IMR-90 (cell line): Measurements from ENCODE around the gene CDH7. TPM values are rescaled to one million over a fixed set of nuclear protein-coding genes. Genes with fewer than 3 reads are reported as not detected.

Experiments used
- ATAC-seq: fragments of 200-7000 bp; cut with Tn5 transposase; 2 replicates; pipeline ENCODE4 v1.9.1; 2020; ENCODE audit warnings: low read depth, mild to moderate bottlenecking, moderate library complexity
- BruUV-seq: library from RNA; stranded (reverse); fragments of 400-500 nt; replicated peaks from 2 replicates; lab custom pipeline; 2021; lab: Mats Ljungman, UMichigan
- CTCF ChIA-PET: fragments of 300-600 bp; formaldehyde crosslinking; extraction: SDS; loops from one replicate; lab custom pipeline; 2021; ENCODE audit warnings: antibody characterized with exemption; lab: Yijun Ruan, JAX
- POLR2A ChIA-PET: fragments of 300-600 bp; sonication (Branson Sonifier 250); formaldehyde crosslinking; loops from one replicate; lab custom pipeline; 2022; ENCODE audit warnings: antibody characterized with exemption; ENCODE audit not compliant: unreplicated experiment; lab: Charles Lee
- DNase-seq: peaks from one replicate; pipeline ENCODE4 v3.0.0; 2013
- H2AFZ ChIP-seq: replicated peaks from 2 replicates; pipeline ENCODE3; 2013; ENCODE audit warnings: low read length, mild to moderate bottlenecking; ENCODE audit not compliant: poor library complexity
- H2AK5ac ChIP-seq: 2 replicates; pipeline ENCODE4 v1.6.1; 2013; ENCODE audit warnings: low read depth, low read length, inconsistent platforms
- H2AK9ac ChIP-seq: replicated peaks from 2 replicates; pipeline ENCODE3; 2013; ENCODE audit warnings: mild to moderate bottlenecking, low read depth, low read length, moderate library complexity; ENCODE audit not compliant: poor library complexity
- H2BK120ac ChIP-seq: 2 replicates; pipeline ENCODE4 v1.6.1; 2013; ENCODE audit warnings: low read depth, low read length, inconsistent platforms
- H2BK15ac ChIP-seq: 3 replicates; pipeline ENCODE4 v1.6.1; 2013; ENCODE audit warnings: low read depth, low read length, inconsistent platforms
- H2BK20ac ChIP-seq: 2 replicates; pipeline ENCODE4 v1.6.1; 2013; ENCODE audit warnings: low read depth, mild to moderate bottlenecking, inconsistent platforms, low read length, moderate library complexity
- H2BK5ac ChIP-seq: 2 replicates; pipeline ENCODE4 v1.6.1; 2013; ENCODE audit warnings: mild to moderate bottlenecking, low read depth, low read length, inconsistent platforms; ENCODE audit not compliant: poor library complexity, severe bottlenecking
- H3K14ac ChIP-seq: replicated peaks from 2 replicates; pipeline ENCODE4 v1.6.1; 2013; ENCODE audit warnings: low read depth, low read length, inconsistent platforms
- H3K18ac ChIP-seq: 2 replicates; pipeline ENCODE4 v1.6.1; 2013; ENCODE audit warnings: low read depth, low read length, control low read depth
- H3K23ac ChIP-seq: 2 replicates; pipeline ENCODE4 v1.6.1; 2013; ENCODE audit warnings: low read depth, low read length, inconsistent platforms
- H3K27ac ChIP-seq: 2 replicates; pipeline ENCODE4 v1.5.1; 2013; ENCODE audit warnings: mild to moderate bottlenecking, control low read depth, low read length; ENCODE audit not compliant: insufficient read depth
- H3K27me3 ChIP-seq: 2 replicates; pipeline ENCODE4 v1.6.1; 2013; ENCODE audit warnings: low read length; ENCODE audit not compliant: control insufficient read depth, insufficient read depth
- H3K36me3 ChIP-seq: 2 replicates; pipeline ENCODE4 v1.6.1; 2013; ENCODE audit warnings: low read length, mixed read lengths; ENCODE audit not compliant: control insufficient read depth, insufficient read depth
- H3K4ac ChIP-seq: 2 replicates; pipeline ENCODE4 v1.6.1; 2013; ENCODE audit warnings: low read depth, low read length, inconsistent platforms
- H3K4me1 ChIP-seq: 2 replicates; pipeline ENCODE4 v1.6.1; 2013; ENCODE audit warnings: low read length, mixed read lengths; ENCODE audit not compliant: control insufficient read depth, insufficient read depth
- H3K4me2 ChIP-seq: 2 replicates; pipeline ENCODE4 v1.6.1; 2013; ENCODE audit warnings: low read depth, mild to moderate bottlenecking, control low read depth, low read length, moderate library complexity
- H3K4me3 ChIP-seq: 2 replicates; pipeline ENCODE4 v1.5.1; 2013; ENCODE audit warnings: low read depth, mild to moderate bottlenecking, control low read depth, low read length, moderate library complexity; ENCODE audit not compliant: insufficient read depth
- H3K56ac ChIP-seq: 2 replicates; pipeline ENCODE4 v1.6.1; 2013; ENCODE audit warnings: low read length, inconsistent platforms; ENCODE audit not compliant: insufficient read depth; ENCODE audit errors: extremely low read depth
- H3K79me1 ChIP-seq, 2 experiments: 2 replicates each; pipeline ENCODE4 v1.6.1; 2013; ENCODE audit warnings: low read length in 2 of 2, inconsistent platforms in 1 of 2, low read depth in 1 of 2
- H3K9ac ChIP-seq: 2 replicates; pipeline ENCODE4 v1.6.1; 2013; ENCODE audit warnings: low read depth, low read length, control low read depth
- H3K9me1 ChIP-seq: 2 replicates; pipeline ENCODE4 v1.6.1; 2013; ENCODE audit warnings: low read length, inconsistent platforms; ENCODE audit not compliant: insufficient read depth
- H3K9me3 ChIP-seq: 2 replicates; pipeline ENCODE4 v1.6.1; 2013; ENCODE audit warnings: low read length; ENCODE audit not compliant: control insufficient read depth, insufficient read depth
- H4K20me1 ChIP-seq: 2 replicates; pipeline ENCODE4 v1.6.1; 2013; ENCODE audit warnings: low read length, inconsistent platforms; ENCODE audit not compliant: insufficient read depth
- H4K5ac ChIP-seq: 2 replicates; pipeline ENCODE4 v1.6.1; 2013; ENCODE audit warnings: mild to moderate bottlenecking, low read depth, low read length, control low read depth
- H4K8ac ChIP-seq, 2 experiments: 2 replicates each; pipeline ENCODE4 v1.6.1; 2013; ENCODE audit warnings: low read depth in 2 of 2, low read length in 2 of 2, control low read depth in 1 of 2, inconsistent platforms in 1 of 2
- H4K91ac ChIP-seq: 2 replicates; pipeline ENCODE4 v1.6.1; 2013; ENCODE audit warnings: low read depth, low read length, inconsistent platforms; ENCODE audit not compliant: insufficient read depth
- BHLHE40 ChIP-seq: fragments of 150-350 bp; IDR thresholded peaks from 2 replicates; pipeline ENCODE4 v1.6.1; 2016; ENCODE audit warnings: mild to moderate bottlenecking, low read depth, low read length
- CEBPB ChIP-seq: IDR thresholded peaks from 2 replicates; pipeline ENCODE4 v1.6.1; 2012; ENCODE audit warnings: low read depth, low read length, improper control_type of control experiment
- CHD1 ChIP-seq: IDR thresholded peaks from 2 replicates; pipeline ENCODE4 v1.6.1; 2012; ENCODE audit warnings: low read depth, low read length, improper control_type of control experiment
- CTCF ChIP-seq: conservative IDR thresholded peaks from 2 replicates; pipeline ENCODE4 v1.5.1; 2012; ENCODE audit warnings: mild to moderate bottlenecking, low read depth, low read length, improper control_type of control experiment
- ELK1 ChIP-seq: fragments of 150-350 bp; IDR thresholded peaks from 2 replicates; pipeline ENCODE4 v1.6.1; 2016; ENCODE audit warnings: low read depth, mild to moderate bottlenecking, low read length, moderate library complexity, borderline replicate concordance
- FOS ChIP-seq: fragments of 150-350 bp; IDR thresholded peaks from 2 replicates; pipeline ENCODE4 v1.6.1; 2016; ENCODE audit warnings: low read depth, low read length
- MAFK ChIP-seq: IDR thresholded peaks from 2 replicates; pipeline ENCODE4 v1.6.1; 2012; ENCODE audit warnings: low read depth, low read length, improper control_type of control experiment
- MAZ ChIP-seq: IDR thresholded peaks from 2 replicates; pipeline ENCODE4 v1.6.1; 2012; ENCODE audit warnings: low read depth, mild to moderate bottlenecking, low read length, improper control_type of control experiment, moderate library complexity, borderline replicate concordance
- MXI1 ChIP-seq: IDR thresholded peaks from 2 replicates; pipeline ENCODE4 v1.6.1; 2012; ENCODE audit warnings: low read depth, mild to moderate bottlenecking, low read length, moderate library complexity, borderline replicate concordance
- NFE2L2 ChIP-seq: fragments of 150-350 bp; IDR thresholded peaks from 2 replicates; pipeline ENCODE4 v1.6.1; 2016; ENCODE audit warnings: low read depth, mild to moderate bottlenecking, low read length
- POLR2A ChIP-seq: IDR thresholded peaks from 2 replicates; pipeline ENCODE4 v1.6.1; 2012; ENCODE audit warnings: mild to moderate bottlenecking, low read depth, low read length
- RCOR1 ChIP-seq: IDR thresholded peaks from 2 replicates; pipeline ENCODE4 v1.6.1; 2012; ENCODE audit warnings: mild to moderate bottlenecking, low read length, improper control_type of control experiment; ENCODE audit not compliant: insufficient replicate concordance
- RFX5 ChIP-seq: IDR thresholded peaks from 2 replicates; pipeline ENCODE4 v1.8.0; 2012; ENCODE audit warnings: low read depth, mild to moderate bottlenecking, low read length, moderate library complexity
- SMC3 ChIP-seq: fragments of 150-350 bp; IDR thresholded peaks from 2 replicates; pipeline ENCODE4 v1.6.1; 2016; ENCODE audit warnings: low read depth, mild to moderate bottlenecking, antibody characterized with exemption, low read length, moderate library complexity
- WGBS, 2 experiments: methylation state at CpG; one replicate each; pipeline versions ENCODE4 v1.1.5 to v1.1.7; 2013; ENCODE audit warnings: missing lambda C conversion rate in 2 of 2; ENCODE audit not compliant: insufficient read length in 1 of 2; ENCODE audit errors: extremely low coverage in 2 of 2; 5-methylcytosine and 5-hydroxymethylcytosine counted together
- dilution Hi-C: fragments of 300-500 bp; cut with HindIII; formaldehyde crosslinking; loops from one replicate; pipeline ENCODE4 v1.14.3; 2018; ENCODE audit warnings: low sequenced_read_pairs; ENCODE audit not compliant: unreplicated experiment
- in situ Hi-C: fragments of 300-500 bp; cut with MboI; formaldehyde crosslinking; loops from 3 replicates; pipeline ENCODE4 v1.14.3; 2019; ENCODE audit warnings: low sequenced_read_pairs, inconsistent platforms, mixed read lengths
- intact Hi-C: fragments of 100-400 bp; cut with micrococcal nuclease; formaldehyde crosslinking; loops from 2 replicates; pipeline ENCODE4 v1.10.0; 2022
- polyA plus RNA-seq, 3 experiments: library from polyadenylated mRNA; depleted of rRNA; stranded (reverse); fragments of >200 nt; gene quantifications; 2 replicates each; pipeline ENCODE4 v1.2.3, GENCODE V29; 2012; ENCODE audit warnings: low replicate concordance in 1 of 3
- total RNA-seq: library from RNA; depleted of rRNA; stranded (reverse); fragments of >200 nt; gene quantifications from 2 replicates; pipeline ENCODE4 v1.2.3, GENCODE V29; 2012
- TF ChIP-seq, protein P1 (sequence below): fragments of 150-350 bp; IDR thresholded peaks from 2 replicates; pipeline ENCODE4 v1.6.1; 2017; ENCODE audit warnings: mild to moderate bottlenecking, antibody characterized with exemption, low read length, low read depth

The CDH7 gene
- total and polyA plus RNA-seq, 2 of the 4 experiments (the other 2 are of a cell fraction): not detected

- dilution Hi-C loops: no loop called here
- POLR2A ChIA-PET: no interaction called here
- no peak for TF ChIP-seq MAZ
- no peak for TF ChIP-seq BHLHE40
- TF ChIP-seq RCOR1: no peak
- TF ChIP-seq FOS: no peak
- TF ChIP-seq MXI1: no peak
- TF ChIP-seq POLR2A: no peak
- TF ChIP-seq MAFK: no peak
- no peak for TF ChIP-seq CEBPB
- TF ChIP-seq, protein P1, sequence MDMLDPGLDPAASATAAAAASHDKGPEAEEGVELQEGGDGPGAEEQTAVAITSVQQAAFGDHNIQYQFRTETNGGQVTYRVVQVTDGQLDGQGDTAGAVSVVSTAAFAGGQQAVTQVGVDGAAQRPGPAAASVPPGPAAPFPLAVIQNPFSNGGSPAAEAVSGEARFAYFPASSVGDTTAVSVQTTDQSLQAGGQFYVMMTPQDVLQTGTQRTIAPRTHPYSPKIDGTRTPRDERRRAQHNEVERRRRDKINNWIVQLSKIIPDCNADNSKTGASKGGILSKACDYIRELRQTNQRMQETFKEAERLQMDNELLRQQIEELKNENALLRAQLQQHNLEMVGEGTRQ: no peak
- TF ChIP-seq CHD1: no peak
- TF ChIP-seq NFE2L2: no peak
- TF ChIP-seq RFX5: no peak
- no peak for TF ChIP-seq SMC3
- no peak for TF ChIP-seq CTCF
- TF ChIP-seq ELK1: no peak
Measured at GRCh38 chr18:65751155-65752085, 608 bp downstream of the CDH7 start.

More at GRCh38 chr18:65751155-65752085, 608 bp downstream of the CDH7 start:
- CTCF ChIA-PET: no interaction called here
- no peak overlapping the region for H3K56ac ChIP-seq
- H3K9me1 ChIP-seq: no peaks in the 10 kb centered on the region
- H2AFZ ChIP-seq: peak overlapping the region; percentile 32
- H3K9me3 ChIP-seq: peaks cover 8% of the 10 kb centered on the region; the same call in 1 of the 2 replicates
- no peak overlapping the region for H2BK15ac ChIP-seq
- no peak overlapping the region for H4K91ac ChIP-seq
- intact Hi-C loops: no loop called here
- in situ Hi-C loops: no loop called here
- no peak overlapping the region for H3K4me2 ChIP-seq
- WGBS, 2 experiments: 2% methylated on average over 6 of the region's 42 CpGs; no CpG with 5 or more reads in 1 of the 2 experiments
- no peak overlapping the region for H2AK9ac ChIP-seq
- DNase-seq: no peak
- no peak overlapping the region for H3K4me3 ChIP-seq
- no peak overlapping the region for H4K8ac ChIP-seq
- no peaks in the 10 kb centered on the region for H3K27me3 ChIP-seq
- no peak overlapping the region for H2AK5ac ChIP-seq
- BruUV-seq: no TSS peak
- no peak overlapping the region for H3K9ac ChIP-seq
- no peak overlapping the region for H4K5ac ChIP-seq
- H3K27ac ChIP-seq: no peak overlapping the region
- H3K4me1 ChIP-seq: no peaks in the 10 kb centered on the region
- H3K4ac ChIP-seq: no peak overlapping the region
- H2BK120ac ChIP-seq: no peak overlapping the region
- no peak overlapping the region for H3K18ac ChIP-seq
- no peak overlapping the region for H3K14ac ChIP-seq
- ATAC-seq: no peak
- H2BK5ac ChIP-seq: no peak overlapping the region
- no peaks in the 10 kb centered on the region for H3K79me1 ChIP-seq
- no peaks in the 10 kb centered on the region for H4K20me1 ChIP-seq
- no peaks in the 10 kb centered on the region for H3K36me3 ChIP-seq
- H3K23ac ChIP-seq: no peak overlapping the region
- no peak overlapping the region for H2BK20ac ChIP-seq
